T-helper 1 cell treated with Interleukin-12 subunit alpha and Interleukin-12 subunit beta and Interleukin-4 antibody, amounts not matched to agents 30 μg/mL and 1 μg/mL, for 36 hours (primary cell): Measurements from ENCODE around the gene GOLGA6C.
"Not testable (repeated sequence)": the region's sequence is repeated elsewhere in the genome, so short reads cannot be mapped to it uniquely, and the experiment has no call there.

Source experiments
- H3K27ac Mint-ChIP-seq: one replicate; pipeline ENCODE4 v1.8.0; 2021; ENCODE audit warnings: mild to moderate bottlenecking, mixed read lengths
- H3K27me3 Mint-ChIP-seq: one replicate; pipeline ENCODE4 v1.8.0; 2021; ENCODE audit warnings: low read depth, mixed read lengths
- H3K36me3 Mint-ChIP-seq: one replicate; pipeline ENCODE4 v1.8.0; 2021; ENCODE audit warnings: low read depth, mixed read lengths
- H3K4me1 Mint-ChIP-seq: one replicate; pipeline ENCODE4 v1.8.0; 2021; ENCODE audit warnings: low read depth, mixed read lengths
- H3K4me3 Mint-ChIP-seq: one replicate; pipeline ENCODE4 v1.8.0; 2021; ENCODE audit warnings: mild to moderate bottlenecking, moderate library complexity, mixed read lengths
- H3K9me3 Mint-ChIP-seq: one replicate; pipeline ENCODE4 v1.8.0; 2021; ENCODE audit warnings: mixed read lengths

GOLGA6C gene

GRCh38 chr15:75219507-75219929 lies 38.6 kb upstream of the GOLGA6C start:
- not testable (repeated sequence) for H3K4me1 Mint-ChIP-seq, H3K27ac Mint-ChIP-seq, H3K27me3 Mint-ChIP-seq, H3K36me3 Mint-ChIP-seq, H3K9me3 Mint-ChIP-seq, H3K4me3 Mint-ChIP-seq

GRCh38 chr15:75223688-75224087 lies 34.4 kb upstream of the GOLGA6C start:
- H3K27ac Mint-ChIP-seq, result no peak overlapping the region
- no peaks in the 10 kb centered on the region for H3K36me3 Mint-ChIP-seq
- H3K4me1 Mint-ChIP-seq, result no peaks in the 10 kb centered on the region
- H3K9me3 Mint-ChIP-seq, result no peaks in the 10 kb centered on the region
- no peaks in the 10 kb centered on the region for H3K27me3 Mint-ChIP-seq
- no peak overlapping the region for H3K4me3 Mint-ChIP-seq

GRCh38 chr15:75224281-75224680 lies 33.9 kb upstream of the GOLGA6C start:
- H3K27ac Mint-ChIP-seq, result no peak overlapping the region
- no peaks in the 10 kb centered on the region for H3K36me3 Mint-ChIP-seq
- H3K9me3 Mint-ChIP-seq, result no peaks in the 10 kb centered on the region

GRCh38 chr15:75225102-75225836 lies 32.9 kb upstream of the GOLGA6C start:
- not testable (repeated sequence) for H3K4me3 Mint-ChIP-seq, H3K4me1 Mint-ChIP-seq, H3K27ac Mint-ChIP-seq, H3K9me3 Mint-ChIP-seq, H3K36me3 Mint-ChIP-seq, H3K27me3 Mint-ChIP-seq

More at GRCh38 chr15:75224281-75224680, 33.9 kb upstream of the GOLGA6C start:
- Mint-ChIP-seq H3K27me3 (no peaks in the 10 kb centered on the region), H3K4me3 (no peak overlapping the region), H3K4me1 (no peaks in the 10 kb centered on the region)

- Mint-ChIP-seq H3K36me3 (no peaks in the 10 kb centered on the region), H3K9me3 (no peaks in the 10 kb centered on the region), H3K4me1 (no peaks in the 10 kb centered on the region), H3K27ac (no peak overlapping the region), H3K4me3 (no peak overlapping the region), H3K27me3 (no peaks in the 10 kb centered on the region)
Measured at GRCh38 chr15:75225951-75226732, 32.0 kb upstream of the GOLGA6C start.

- not testable (repeated sequence) for H3K4me3 Mint-ChIP-seq, H3K27me3 Mint-ChIP-seq
Measured at GRCh38 chr15:75227112-75227511, 31.0 kb upstream of the GOLGA6C start.

GRCh38 chr15:75227663-75228280 lies 30.4 kb upstream of the GOLGA6C start:
- H3K27ac Mint-ChIP-seq, result no peak overlapping the region
- H3K27me3 Mint-ChIP-seq, result no peaks in the 10 kb centered on the region
- H3K4me3 Mint-ChIP-seq, result no peak overlapping the region
- H3K4me1 Mint-ChIP-seq, result no peaks in the 10 kb centered on the region
- no peaks in the 10 kb centered on the region for H3K9me3 Mint-ChIP-seq
- H3K36me3 Mint-ChIP-seq, result no peaks in the 10 kb centered on the region

More at GRCh38 chr15:75227112-75227511, 31.0 kb upstream of the GOLGA6C start:
- not testable (repeated sequence) for H3K27ac Mint-ChIP-seq, H3K9me3 Mint-ChIP-seq, H3K4me1 Mint-ChIP-seq, H3K36me3 Mint-ChIP-seq

- H3K9me3 Mint-ChIP-seq, result no peaks in the 10 kb centered on the region
- no peaks in the 10 kb centered on the region for H3K27me3 Mint-ChIP-seq
- H3K4me1 Mint-ChIP-seq, result no peaks in the 10 kb centered on the region
- H3K36me3 Mint-ChIP-seq, result no peaks in the 10 kb centered on the region
- H3K4me3 Mint-ChIP-seq, result no peak overlapping the region
- H3K27ac Mint-ChIP-seq, result no peak overlapping the region
Measured at GRCh38 chr15:75228787-75229186, 29.3 kb upstream of the GOLGA6C start.

- no peak overlapping the region for H3K27ac Mint-ChIP-seq
- no peaks in the 10 kb centered on the region for H3K36me3 Mint-ChIP-seq
- H3K9me3 Mint-ChIP-seq, result no peaks in the 10 kb centered on the region
- no peak overlapping the region for H3K4me3 Mint-ChIP-seq
- H3K4me1 Mint-ChIP-seq, result no peaks in the 10 kb centered on the region
- no peaks in the 10 kb centered on the region for H3K27me3 Mint-ChIP-seq
Measured at GRCh38 chr15:75229191-75230015, 28.7 kb upstream of the GOLGA6C start.

- Mint-ChIP-seq H3K9me3 (no peaks in the 10 kb centered on the region), H3K27ac (no peak overlapping the region), H3K36me3 (no peaks in the 10 kb centered on the region), H3K4me3 (no peak overlapping the region), H3K27me3 (no peaks in the 10 kb centered on the region), H3K4me1 (no peaks in the 10 kb centered on the region)
Measured at GRCh38 chr15:75230016-75230343, 28.2 kb upstream of the GOLGA6C start.

GRCh38 chr15:75230551-75231371 lies 27.4 kb upstream of the GOLGA6C start:
- Mint-ChIP-seq H3K27me3 (no peaks in the 10 kb centered on the region), H3K36me3 (no peaks in the 10 kb centered on the region), H3K9me3 (no peaks in the 10 kb centered on the region), H3K4me3 (no peak overlapping the region), H3K4me1 (no peaks in the 10 kb centered on the region), H3K27ac (no peak overlapping the region)

- H3K27me3 Mint-ChIP-seq, result no peaks in the 10 kb centered on the region
- no peaks in the 10 kb centered on the region for H3K9me3 Mint-ChIP-seq
- H3K27ac Mint-ChIP-seq, result no peak overlapping the region
- H3K36me3 Mint-ChIP-seq, result no peaks in the 10 kb centered on the region
- H3K4me1 Mint-ChIP-seq, result no peaks in the 10 kb centered on the region
- H3K4me3 Mint-ChIP-seq, result no peak overlapping the region
Measured at GRCh38 chr15:75231836-75232235, 26.3 kb upstream of the GOLGA6C start.

- Mint-ChIP-seq H3K27ac (no peak overlapping the region), H3K4me1 (no peaks in the 10 kb centered on the region), H3K36me3 (no peaks in the 10 kb centered on the region), H3K27me3 (no peaks in the 10 kb centered on the region), H3K4me3 (no peak overlapping the region), H3K9me3 (no peaks in the 10 kb centered on the region)
Measured at GRCh38 chr15:75232252-75232813, 25.8 kb upstream of the GOLGA6C start.
